ENCODE results near the gene DENND5A. TPM values are rescaled to one million over a fixed set of nuclear protein-coding genes. Genes with fewer than 3 reads are reported as not detected.
"Not testable (repeated sequence)": the region's sequence is repeated elsewhere in the genome, so short reads cannot be mapped to it uniquely, and the experiment has no call there.

The DENND5A gene
- total RNA-seq, 1 donor from 2014 or later, result 47.6 TPM

DNA sequence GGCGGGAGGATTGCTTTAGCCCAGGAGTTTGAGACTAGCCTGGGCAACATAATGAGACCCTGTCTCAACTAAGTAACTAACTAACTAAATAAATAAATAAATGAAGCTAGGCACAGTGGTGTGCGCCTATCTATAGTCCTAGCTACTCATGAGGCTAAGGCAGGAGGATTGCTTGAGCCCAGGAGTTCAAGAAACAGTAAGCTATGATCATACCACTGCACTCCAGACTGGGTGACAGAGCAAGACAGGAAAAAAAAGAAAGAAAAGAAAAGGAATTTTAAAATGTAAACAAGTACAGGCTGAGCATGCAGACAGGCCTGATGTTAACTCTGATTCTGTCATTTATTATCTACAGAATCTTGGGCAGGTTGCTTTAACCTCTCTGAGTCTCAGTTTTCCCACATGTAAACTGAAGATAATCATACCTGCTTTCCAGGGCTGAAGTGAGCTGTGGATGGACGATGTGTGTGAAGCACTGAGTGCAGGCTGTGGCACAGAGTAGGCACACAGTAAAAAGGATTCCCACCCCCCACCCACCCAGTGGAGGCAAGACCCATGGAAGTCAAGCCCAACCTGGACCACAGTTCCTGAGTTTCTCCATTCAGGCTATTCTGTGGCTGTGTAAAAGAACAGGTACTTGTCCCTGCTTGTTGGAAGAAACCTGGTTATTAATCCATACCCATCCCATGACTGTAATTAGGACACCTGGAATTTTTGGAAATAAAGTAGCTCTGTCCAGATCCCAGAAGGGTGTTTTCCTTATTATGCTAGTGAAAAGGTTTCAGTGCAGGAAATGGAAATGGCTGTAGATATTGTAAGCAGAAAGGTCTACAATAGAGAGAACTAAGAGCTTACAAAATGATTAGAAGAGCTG is 155.1 kb downstream of the DENND5A start:
- no peaks in the 10 kb centered on the region for H3K4me1 Mint-ChIP-seq (ENCODE audit: low read depth)
- intact Hi-C loops (cut with micrococcal nuclease), result no loop called here
- DNase-seq (ENCODE audit: low spot score), result no peak
- H3K9me3 Mint-ChIP-seq, result peaks cover 21% of the 10 kb centered on the region
- peaks cover 5% of the 10 kb centered on the region for H3K27me3 Mint-ChIP-seq (ENCODE audit: insufficient read depth)
- no peaks in the 10 kb centered on the region for H3K36me3 Mint-ChIP-seq (ENCODE audit: low read depth)
- H3K27ac Mint-ChIP-seq, result no peak overlapping the region
- H3K4me3 Mint-ChIP-seq, result no peak overlapping the region

DNA sequence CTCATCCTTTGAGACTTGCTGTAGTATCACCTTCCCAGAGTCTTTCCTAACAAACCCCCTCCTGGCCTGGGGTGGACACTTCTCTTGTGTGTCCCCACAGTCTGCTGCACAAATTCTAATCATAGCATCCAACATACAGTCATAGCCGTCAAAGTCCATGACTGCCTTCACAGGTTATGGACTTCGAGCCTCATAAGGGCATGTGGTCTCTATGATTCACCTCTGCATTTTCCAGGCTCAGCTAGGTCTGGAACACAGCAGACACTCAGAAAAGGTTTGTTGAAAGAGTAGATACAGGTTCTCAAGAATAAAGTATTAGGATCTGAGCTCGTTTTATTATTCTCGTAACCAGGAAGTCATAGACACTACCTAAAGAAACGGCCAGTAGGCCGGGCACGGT is 160.6 kb downstream of the DENND5A start:
- Mint-ChIP-seq H3K4me3 (no peak overlapping the region), H3K36me3 (ENCODE audit: low read depth) (no peaks in the 10 kb centered on the region), H3K27ac (no peak overlapping the region), H3K9me3 (no peaks in the 10 kb centered on the region), H3K27me3 (ENCODE audit: insufficient read depth) (peaks cover 10% of the 10 kb centered on the region), H3K4me1 (ENCODE audit: low read depth) (no peaks in the 10 kb centered on the region)
- no peak for DNase-seq (ENCODE audit: low spot score)
- intact Hi-C loops (cut with micrococcal nuclease), result no loop called here

DNA sequence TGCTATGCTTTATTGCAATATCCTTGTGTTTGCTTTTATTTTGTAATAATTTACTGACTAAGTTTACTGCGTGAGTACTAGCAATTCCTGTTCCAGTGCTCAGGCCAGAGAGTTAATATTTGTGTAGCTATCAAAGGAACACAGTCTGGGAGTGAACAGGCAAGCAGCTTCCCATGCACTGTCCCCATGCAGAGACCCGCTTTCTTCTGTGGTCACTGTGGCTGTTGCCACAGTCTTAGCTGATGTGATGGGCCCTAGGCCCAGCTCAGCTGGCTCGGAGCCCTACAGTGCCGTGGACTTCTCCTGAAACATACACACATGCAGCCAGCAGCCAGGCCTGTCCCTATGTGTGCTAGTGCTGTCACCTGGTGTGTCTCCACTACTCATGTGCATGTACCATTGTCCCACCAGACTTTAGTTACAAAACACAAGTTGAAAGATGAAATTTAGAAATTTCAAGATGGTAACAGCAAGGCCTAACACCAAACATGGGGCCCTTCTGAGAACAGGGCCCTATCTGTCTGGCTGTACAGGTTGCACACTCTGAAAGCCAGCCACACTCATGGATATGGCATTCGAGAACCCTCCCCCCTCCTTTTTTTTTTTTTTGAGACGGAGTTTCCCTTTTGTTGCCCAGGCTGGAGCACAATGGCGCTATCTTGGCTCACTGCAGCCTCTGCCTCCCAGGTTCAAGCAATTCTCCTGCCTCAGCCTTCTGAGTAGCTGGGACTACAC is 161.4 kb downstream of the DENND5A start:
- no peak overlapping the region for H3K4me3 Mint-ChIP-seq
- H3K27ac Mint-ChIP-seq, result no peak overlapping the region
- peaks cover 10% of the 10 kb centered on the region for H3K27me3 Mint-ChIP-seq (ENCODE audit: insufficient read depth)
- H3K4me1 Mint-ChIP-seq (ENCODE audit: low read depth), result no peaks in the 10 kb centered on the region
- intact Hi-C loops (cut with micrococcal nuclease), result no loop called here
- DNase-seq (ENCODE audit: low spot score), result no peak
- H3K9me3 Mint-ChIP-seq, result no peaks in the 10 kb centered on the region
- H3K36me3 Mint-ChIP-seq (ENCODE audit: low read depth), result no peaks in the 10 kb centered on the region

DNA sequence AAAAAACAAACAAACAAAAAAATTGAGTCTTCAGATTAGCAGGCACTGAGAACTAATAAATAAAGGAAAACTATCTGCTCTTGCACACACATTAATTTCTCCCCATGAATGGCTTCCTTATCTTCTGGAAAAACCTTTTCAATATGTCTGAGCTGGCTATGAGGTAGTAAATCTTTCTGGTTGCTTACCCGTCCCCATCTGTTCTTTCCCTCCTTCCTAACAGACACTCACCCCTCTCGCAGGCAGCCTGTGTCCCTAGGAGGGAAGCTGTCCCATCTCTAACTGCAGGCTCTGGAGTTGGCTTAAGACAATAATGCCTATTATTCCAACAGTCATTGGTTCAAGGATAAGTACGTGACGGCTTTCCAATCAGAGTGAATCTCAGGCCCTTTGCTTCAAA is 165.5 kb downstream of the DENND5A start:
- intact Hi-C loops (cut with micrococcal nuclease), result no loop called here
- Mint-ChIP-seq H3K27ac (no peak overlapping the region), H3K4me3 (no peak overlapping the region), H3K9me3 (no peaks in the 10 kb centered on the region), H3K4me1 (ENCODE audit: low read depth) (no peaks in the 10 kb centered on the region), H3K36me3 (ENCODE audit: low read depth) (no peaks in the 10 kb centered on the region), H3K27me3 (ENCODE audit: insufficient read depth) (peaks cover 11% of the 10 kb centered on the region)
- DNase-seq (ENCODE audit: low spot score), result no peak

DNA sequence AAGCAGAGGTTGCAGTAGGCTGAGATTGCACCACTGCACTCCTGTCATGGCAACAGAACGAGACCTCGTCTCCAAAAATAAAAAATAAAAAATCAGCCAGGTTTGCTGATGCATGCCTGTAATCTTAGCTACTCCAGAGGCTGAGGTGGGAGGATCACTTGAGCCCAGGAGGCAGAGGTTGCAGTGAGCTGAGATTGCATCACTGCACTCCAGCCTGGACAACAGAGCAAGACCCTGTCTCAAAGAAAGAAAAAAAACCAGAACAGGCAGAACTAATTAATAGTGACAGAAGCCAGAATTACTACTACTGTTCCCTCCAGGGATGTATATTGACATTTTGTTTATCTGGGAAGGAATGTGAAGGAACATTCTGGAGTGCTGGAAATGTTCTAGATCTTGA is 166.7 kb downstream of the DENND5A start:
- intact Hi-C loops (cut with micrococcal nuclease); H3K27ac Mint-ChIP-seq; H3K9me3 Mint-ChIP-seq; H3K4me3 Mint-ChIP-seq; H3K4me1 Mint-ChIP-seq (ENCODE audit: low read depth); H3K36me3 Mint-ChIP-seq (ENCODE audit: low read depth); DNase-seq (ENCODE audit: low spot score): not testable (repeated sequence)
- H3K27me3 Mint-ChIP-seq (ENCODE audit: insufficient read depth), result peaks cover 18% of the 10 kb centered on the region

DNA sequence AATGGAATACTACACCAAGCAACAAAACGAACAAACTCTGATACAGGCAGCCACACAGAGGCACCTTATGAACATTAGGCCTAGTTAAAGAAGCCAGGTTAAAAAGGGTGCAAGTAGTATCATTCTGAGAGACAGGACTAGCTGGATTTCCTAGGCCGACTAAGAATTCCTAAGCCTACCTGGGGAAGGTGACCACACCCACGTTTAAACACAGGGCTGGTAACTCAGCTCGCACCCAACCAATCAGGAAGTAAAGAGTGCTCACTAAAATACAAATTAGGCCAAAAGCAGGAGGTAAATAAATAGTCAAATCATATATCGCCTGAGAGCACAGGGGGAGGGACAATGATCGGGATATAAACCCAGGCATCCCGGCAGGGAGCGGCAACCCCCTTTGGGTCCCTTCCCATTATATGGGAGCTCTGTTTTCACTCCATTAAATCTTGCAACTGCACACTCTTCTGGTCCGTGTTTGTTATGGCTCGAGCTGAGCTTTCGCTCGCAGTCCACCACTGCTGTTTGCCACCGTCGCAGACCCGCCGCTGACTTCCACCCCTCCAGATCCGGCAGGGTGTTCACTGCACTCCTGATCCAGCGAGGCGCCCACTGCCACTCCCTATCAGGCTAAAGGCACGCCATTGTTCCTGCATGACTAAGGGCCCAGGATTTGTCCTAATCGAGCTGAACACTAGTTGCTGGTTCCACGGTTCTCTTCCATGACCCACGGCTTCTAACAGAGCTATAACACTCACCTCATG is 167.8 kb downstream of the DENND5A start:
- H3K27me3 Mint-ChIP-seq (ENCODE audit: insufficient read depth), result peaks cover 27% of the 10 kb centered on the region
- H3K4me1 Mint-ChIP-seq (ENCODE audit: low read depth); H3K9me3 Mint-ChIP-seq; H3K27ac Mint-ChIP-seq; H3K36me3 Mint-ChIP-seq (ENCODE audit: low read depth); DNase-seq (ENCODE audit: low spot score); H3K4me3 Mint-ChIP-seq; intact Hi-C loops (cut with micrococcal nuclease): not testable (repeated sequence)

DNA sequence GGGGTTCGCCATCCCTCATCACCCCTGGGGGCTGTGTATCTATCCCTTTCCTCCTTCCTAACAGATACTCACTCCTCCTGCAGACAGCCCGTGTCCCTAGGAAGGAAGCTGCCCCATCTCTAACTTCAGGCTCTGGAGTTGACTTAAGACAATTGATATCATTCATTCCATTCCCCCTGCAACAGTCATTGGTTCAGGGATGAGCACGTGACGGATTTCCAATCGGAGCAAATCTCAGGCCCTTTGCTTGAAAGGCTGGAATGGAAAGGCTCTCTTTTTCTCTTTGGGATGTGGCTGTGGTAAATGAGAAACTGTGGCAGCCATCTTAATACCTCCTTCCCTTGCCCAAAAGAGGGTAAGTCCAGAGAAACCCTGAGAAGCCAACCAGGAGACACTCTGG is 168.7 kb downstream of the DENND5A start:
- intact Hi-C loops (cut with micrococcal nuclease), result no loop called here
- H3K4me3 Mint-ChIP-seq, result no peak overlapping the region

DNA sequence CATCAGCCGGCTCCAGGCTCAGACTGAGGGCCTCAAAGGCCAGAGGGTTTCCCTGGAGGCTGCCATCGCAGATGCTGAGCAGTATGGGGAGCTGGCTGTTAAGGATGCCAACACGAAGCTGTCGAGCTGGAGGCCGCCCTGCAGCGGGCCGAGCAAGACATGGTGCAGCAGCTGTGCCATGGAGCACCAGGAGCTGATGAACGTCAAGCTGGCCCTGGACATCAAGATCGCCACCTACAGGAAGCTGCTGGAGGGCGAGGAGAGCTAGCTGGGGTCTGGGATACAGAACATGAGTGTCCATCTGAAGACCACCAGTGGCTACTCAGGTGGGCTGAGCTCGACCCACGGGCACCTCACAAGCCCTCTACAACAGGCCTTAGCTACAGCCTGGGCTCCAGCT is 169.7 kb downstream of the DENND5A start:
- Mint-ChIP-seq H3K4me3 (no peak overlapping the region), H3K4me1 (ENCODE audit: low read depth) (no peaks in the 10 kb centered on the region), H3K36me3 (ENCODE audit: low read depth) (peaks cover 1% of the 10 kb centered on the region), H3K9me3 (no peaks in the 10 kb centered on the region), H3K27ac (no peak overlapping the region), H3K27me3 (ENCODE audit: insufficient read depth) (peaks cover 28% of the 10 kb centered on the region)
- intact Hi-C loops (cut with micrococcal nuclease), result no loop called here
- no peak for DNase-seq (ENCODE audit: low spot score)

More for the DNA sequence above, 168.7 kb downstream of the DENND5A start:
- Mint-ChIP-seq H3K27me3 (ENCODE audit: insufficient read depth) (peaks cover 30% of the 10 kb centered on the region), H3K36me3 (ENCODE audit: low read depth) (peaks cover 1% of the 10 kb centered on the region), H3K9me3 (no peaks in the 10 kb centered on the region), H3K4me1 (ENCODE audit: low read depth) (no peaks in the 10 kb centered on the region), H3K27ac (no peak overlapping the region)
- no peak for DNase-seq (ENCODE audit: low spot score)

DNA sequence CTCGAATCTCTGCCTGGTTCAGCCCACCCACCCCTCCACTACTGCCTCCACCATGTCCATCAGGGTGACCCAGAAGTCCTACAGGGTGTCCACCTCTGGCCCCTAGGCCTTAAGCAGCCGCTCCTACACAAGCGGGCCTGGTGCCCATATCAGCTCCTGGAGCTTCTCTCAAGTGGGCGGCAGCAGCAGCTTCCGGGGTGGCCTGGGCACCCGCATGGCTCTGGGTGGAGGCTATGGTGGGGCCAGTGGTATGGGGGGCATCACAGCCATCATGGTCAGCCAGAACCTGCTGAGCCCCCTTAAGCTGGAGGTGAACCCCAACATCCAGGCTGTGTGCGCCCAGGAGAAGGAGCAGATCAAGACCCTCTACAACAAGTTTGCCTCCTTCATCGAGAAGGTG is 170.7 kb downstream of the DENND5A start:
- Mint-ChIP-seq H3K4me1 (ENCODE audit: low read depth) (no peaks in the 10 kb centered on the region), H3K27ac (no peak overlapping the region), H3K4me3 (no peak overlapping the region), H3K36me3 (ENCODE audit: low read depth) (peaks cover 1% of the 10 kb centered on the region), H3K27me3 (ENCODE audit: insufficient read depth) (peaks cover 37% of the 10 kb centered on the region), H3K9me3 (no peaks in the 10 kb centered on the region)
- no peak for DNase-seq (ENCODE audit: low spot score)
- intact Hi-C loops (cut with micrococcal nuclease), result no loop called here

DNA sequence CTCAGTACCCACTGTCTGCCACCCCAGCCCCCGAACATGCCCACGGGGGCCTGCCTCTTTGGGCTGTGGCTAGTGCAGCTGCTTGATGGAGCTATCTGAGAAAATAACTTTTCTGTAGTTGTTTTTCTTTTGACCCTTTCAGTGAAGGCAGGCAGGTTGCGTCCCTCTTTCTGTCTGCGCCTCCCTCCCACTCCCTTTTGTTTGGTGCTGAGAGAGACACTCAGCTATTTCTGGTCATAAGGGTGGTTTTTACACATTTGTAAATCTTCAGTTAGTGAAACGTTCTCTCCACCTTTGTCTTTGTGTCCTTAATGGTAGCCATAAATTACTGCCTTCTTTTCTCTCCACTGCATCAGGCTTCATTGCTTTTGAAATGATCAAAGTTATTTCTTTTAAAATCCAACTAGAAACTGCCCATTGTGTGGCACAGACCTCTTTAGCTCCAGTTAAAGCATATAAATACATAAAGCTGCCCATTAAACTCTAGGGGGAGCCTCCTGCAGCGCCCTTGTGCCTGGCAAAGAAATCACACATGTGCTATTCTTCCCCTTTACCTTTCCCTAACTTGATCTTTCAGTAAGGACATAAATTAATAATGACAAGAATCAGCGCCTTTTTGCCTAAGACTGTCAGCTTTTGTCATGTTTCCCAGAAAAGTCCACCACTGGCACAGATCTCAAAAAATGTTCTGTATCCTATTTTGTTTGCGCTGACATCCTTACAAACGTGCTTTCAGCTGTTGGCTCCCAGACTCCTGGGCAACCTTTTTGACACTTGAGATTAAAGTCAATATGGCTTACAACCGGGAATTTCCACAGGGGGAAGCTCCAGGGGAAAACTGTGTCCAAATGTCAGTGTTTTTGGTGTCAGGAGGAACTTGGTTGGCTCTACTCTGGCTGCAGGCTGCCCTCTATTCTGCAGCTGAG is 172.0 kb downstream of the DENND5A start:
- no peak for DNase-seq (ENCODE audit: low spot score)
- peak overlapping the region; percentile 31 for H3K4me3 Mint-ChIP-seq
- intact Hi-C loops (cut with micrococcal nuclease), result no loop called here
- H3K9me3 Mint-ChIP-seq, result no peaks in the 10 kb centered on the region
- H3K36me3 Mint-ChIP-seq (ENCODE audit: low read depth), result peaks cover 1% of the 10 kb centered on the region
- peaks cover 49% of the 10 kb centered on the region for H3K27me3 Mint-ChIP-seq (ENCODE audit: insufficient read depth)
- H3K4me1 Mint-ChIP-seq (ENCODE audit: low read depth), result no peaks in the 10 kb centered on the region
- no peak overlapping the region for H3K27ac Mint-ChIP-seq

DNA sequence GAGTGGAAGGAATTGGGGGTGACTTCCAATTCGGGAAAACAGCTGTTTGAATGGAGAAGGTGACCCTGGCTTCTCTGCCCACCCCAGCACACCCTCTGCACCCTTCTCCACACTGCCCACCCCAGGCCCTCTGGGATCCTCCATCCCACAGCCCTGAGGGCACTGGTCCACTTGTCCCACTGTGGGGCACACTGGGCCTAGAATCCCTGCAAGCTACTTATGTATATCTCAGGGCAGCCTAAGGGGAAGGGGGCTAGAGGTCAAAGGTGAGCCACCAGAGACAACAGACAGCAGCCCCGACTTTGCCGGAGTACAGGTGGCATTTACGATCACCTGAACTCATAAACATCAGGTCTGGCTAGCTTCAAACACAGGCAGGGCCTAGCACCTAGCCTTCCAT is 173.1 kb downstream of the DENND5A start:
- Mint-ChIP-seq H3K4me1 (ENCODE audit: low read depth) (no peaks in the 10 kb centered on the region), H3K27me3 (ENCODE audit: insufficient read depth) (peaks cover 55% of the 10 kb centered on the region), H3K4me3 (peak overlapping the region; percentile 38), H3K36me3 (ENCODE audit: low read depth) (peaks cover 1% of the 10 kb centered on the region), H3K9me3 (no peaks in the 10 kb centered on the region), H3K27ac (no peak overlapping the region)
- intact Hi-C loops (cut with micrococcal nuclease), result no loop called here
- DNase-seq (ENCODE audit: low spot score), result no peak

All from activated T-helper 1 cell treated with anti-CD3 and anti-CD28 coated beads, Interleukin-12 subunit alpha, Interleukin-12 subunit beta, Interleukin-2, Interleukin-4 antibody, amounts not matched to agents 30 ng/mL and 10 ng/mL and 1 ng/mL, durations not matched to agents 14 hours and 24 hours and 36 hours (primary cell).